ENCODE measurements around the gene PPP3CB. TPM values are rescaled to one million over a fixed set of nuclear protein-coding genes. Genes with fewer than 3 reads are reported as not detected.

The PPP3CB gene
- total RNA-seq, 2 donors from 2014 or later, result 38.6 to 44.3 TPM

GRCh38 chr10:73501651-73502050 is 5.8 kb upstream of the PPP3CB start:
- H3K4me1 ChIP-seq (replicated peaks), result no peaks in the 10 kb centered on the region
- no peak overlapping the region for H3K4me3 ChIP-seq
- intact Hi-C loops (cut with DNase I), result no loop called here
- H3K36me3 ChIP-seq, result peaks cover 4 to 8% of the 10 kb centered on the region in 2 donors
- H3K27me3 ChIP-seq (replicated peaks; ENCODE audit: insufficient read depth), result no peaks in the 10 kb centered on the region
- TF ChIP-seq POLR2A (IDR thresholded peaks at IDR 0.05), result no peak
- no peak for TF ChIP-seq CTCF (IDR thresholded peaks at IDR 0.05)
- TF ChIP-seq POLR2AphosphoS5 (IDR thresholded peaks at IDR 0.05), result no peak
- no peak overlapping the region for H3K27ac ChIP-seq
- no peak for DNase-seq (ENCODE audit: low spot score)
- no peaks in the 10 kb centered on the region for H3K9me3 ChIP-seq

- Histone ChIP-seq H3K4me3 (no peak overlapping the region), H3K4me1 (replicated peaks) (no peaks in the 10 kb centered on the region), H3K27ac (no peak overlapping the region), H3K27me3 (replicated peaks; ENCODE audit: insufficient read depth) (no peaks in the 10 kb centered on the region), H3K36me3 (peaks cover 0 to 8% of the 10 kb centered on the region in 2 donors), H3K9me3 (no peaks in the 10 kb centered on the region)
- TF ChIP-seq POLR2AphosphoS5 (IDR thresholded peaks at IDR 0.05), result no peak
- no peak for TF ChIP-seq CTCF (IDR thresholded peaks at IDR 0.05)
- TF ChIP-seq POLR2A (IDR thresholded peaks at IDR 0.05), result no peak
- DNase-seq (ENCODE audit: low spot score), result no peak
- WGBS, result 83% methylated on average over 2 of the region's 2 CpGs
- intact Hi-C loops (cut with DNase I), result loop anchor here (10.0 kb wide), 2 partner anchors 83 to 243 kb away; partner anchors contain the start of genes ANXA7 and MRPS16
These were observed 1.8 kb upstream of the PPP3CB start for GRCh38 chr10:73497623-73498022.

GRCh38 chr10:73495226-73495883 is 469 bp downstream of the PPP3CB start:
- H3K27me3 ChIP-seq (replicated peaks; ENCODE audit: insufficient read depth), result no peaks in the 10 kb centered on the region
- peak overlapping the region; percentile 86 to 97 for H3K27ac ChIP-seq
- DNase-seq (ENCODE audit: low spot score), result peak; percentile 89
- TF ChIP-seq CTCF (IDR thresholded peaks at IDR 0.05) (no peak), POLR2A (IDR thresholded peaks at IDR 0.05) (peak; percentile 66), POLR2AphosphoS5 (IDR thresholded peaks at IDR 0.05) (peak; percentile 20)
- under 1% methylated on average over 44 of the region's 55 CpGs for WGBS
- no peaks in the 10 kb centered on the region for H3K9me3 ChIP-seq
- H3K4me1 ChIP-seq (replicated peaks), result no peaks in the 10 kb centered on the region
- H3K36me3 ChIP-seq, result peaks cover 0 to 8% of the 10 kb centered on the region in 2 donors
- H3K4me3 ChIP-seq, result peak overlapping the region; percentile 63 to 85
- intact Hi-C loops (cut with DNase I), result loop anchor here (10.0 kb wide), 2 partner anchors 81 to 241 kb away; partner anchors contain the start of genes ANXA7 and MRPS16

GRCh38 chr10:73494877-73495225 is 973 bp downstream of the PPP3CB start:
- Histone ChIP-seq H3K4me3 (peak overlapping the region; percentile 63 to 85), H3K27me3 (replicated peaks; ENCODE audit: insufficient read depth) (no peaks in the 10 kb centered on the region), H3K9me3 (no peaks in the 10 kb centered on the region), H3K4me1 (replicated peaks) (no peaks in the 10 kb centered on the region), H3K36me3 (peaks cover 0 to 8% of the 10 kb centered on the region in 2 donors), H3K27ac (peak overlapping the region; percentile 86 to 97)
- no peak for TF ChIP-seq POLR2AphosphoS5 (IDR thresholded peaks at IDR 0.05)
- no peak for TF ChIP-seq CTCF (IDR thresholded peaks at IDR 0.05)
- TF ChIP-seq POLR2A (IDR thresholded peaks at IDR 0.05), result no peak
- WGBS, result 0% methylated on average over 2 of the region's 2 CpGs
- DNase-seq (ENCODE audit: low spot score), result no peak
- intact Hi-C loops (cut with DNase I), result loop anchor here (10.0 kb wide), 2 partner anchors 80 to 240 kb away; partner anchors contain the start of genes ANXA7 and MRPS16

GRCh38 chr10:73494213-73494612 is 1.6 kb downstream of the PPP3CB start:
- intact Hi-C loops (cut with DNase I), result loop anchor here (10.0 kb wide), 2 partner anchors 79 to 239 kb away; partner anchors contain the start of genes ANXA7 and MRPS16
- H3K9me3 ChIP-seq, result no peaks in the 10 kb centered on the region
- peaks cover 0 to 8% of the 10 kb centered on the region in 2 donors for H3K36me3 ChIP-seq
- H3K4me3 ChIP-seq, result peak overlapping the region in 1 of 2 donors; percentile 63
- WGBS, result 94% methylated on average over 15 of the region's 15 CpGs
- no peak overlapping the region for H3K27ac ChIP-seq
- no peaks in the 10 kb centered on the region for H3K27me3 ChIP-seq (replicated peaks; ENCODE audit: insufficient read depth)
- TF ChIP-seq POLR2AphosphoS5 (IDR thresholded peaks at IDR 0.05) (no peak), CTCF (IDR thresholded peaks at IDR 0.05) (no peak), POLR2A (IDR thresholded peaks at IDR 0.05) (no peak)
- DNase-seq (ENCODE audit: low spot score), result no peak
- H3K4me1 ChIP-seq (replicated peaks), result no peaks in the 10 kb centered on the region

Data from prostate gland (tissue), 2 donors.